Renal pelvis (tissue), 4 donors: Measurements from ENCODE around the gene CGB2. TPM values are rescaled to one million over a fixed set of nuclear protein-coding genes. Genes with fewer than 3 reads are reported as not detected.
A peak's percentile ranks its signal among the peaks of the same experiment; 100 is the strongest.
"Not testable (repeated sequence)": the region's sequence is repeated elsewhere in the genome, so short reads cannot be mapped to it uniquely, and the experiment has no call there.

Experiments
- DNase-seq: peaks from one replicate; pipeline ENCODE4 v3.0.0-alpha.2; 2013
- polyA plus RNA-seq, 3 donors: library from polyadenylated mRNA; unstranded; fragments of 120-200 nt; gene quantifications; one replicate each; pipeline ENCODE4 v1.2.1, GENCODE V29; 2013; ENCODE audit not compliant: insufficient read length in 3 of 3

The CGB2 gene
- polyA plus RNA-seq, 3 donors = not detected

- no peak for DNase-seq
Observed at GRCh38 chr19:49009828-49010227, 21.9 kb upstream of the CGB2 start.

GRCh38 chr19:49010453-49010852 is 21.2 kb upstream of the CGB2 start:
- no peak for DNase-seq

- DNase-seq = no peak
Observed at GRCh38 chr19:49011194-49011593, 20.5 kb upstream of the CGB2 start.

GRCh38 chr19:49014123-49014869 is 17.4 kb upstream of the CGB2 start:
- DNase-seq = no peak

- DNase-seq = no peak
Observed at GRCh38 chr19:49014870-49015255, 16.8 kb upstream of the CGB2 start.

GRCh38 chr19:49016067-49016839 is 15.4 kb upstream of the CGB2 start:
- no peak for DNase-seq

GRCh38 chr19:49017041-49017665 is 14.5 kb upstream of the CGB2 start, which contains the start of gene LHB:
LHB (minus strand) TSS chr19:49017091; CDS start chr19:49017081, 10 bp downstream.
- DNase-seq = no peak

- DNase-seq = peak; percentile 48
Observed at GRCh38 chr19:49017666-49018351, 13.9 kb upstream of the CGB2 start.

GRCh38 chr19:49018388-49019241 is 13.1 kb upstream of the CGB2 start:
- not testable (repeated sequence) for DNase-seq

- no peak for DNase-seq
Observed at GRCh38 chr19:49019242-49019932, 12.3 kb upstream of the CGB2 start.

- DNase-seq = no peak
Observed at GRCh38 chr19:49020342-49020741, 11.3 kb upstream of the CGB2 start.

GRCh38 chr19:49020931-49021895 is 10.5 kb upstream of the CGB2 start:
- no peak for DNase-seq

GRCh38 chr19:49022116-49022515 is 9.6 kb upstream of the CGB2 start:
- no peak for DNase-seq

- not testable (repeated sequence) for DNase-seq
Observed at GRCh38 chr19:49024233-49024632, 7.5 kb upstream of the CGB2 start, which contains the start of gene CGB3. CGB3 (minus strand) TSS chr19:49024333; CDS start chr19:49023971, 362 bp downstream.

- DNase-seq = not testable (repeated sequence)
Observed at GRCh38 chr19:49025088-49025487, 6.6 kb upstream of the CGB2 start.

- DNase-seq = not testable (repeated sequence)
Observed at GRCh38 chr19:49025599-49025998, 6.1 kb upstream of the CGB2 start.

- not testable (repeated sequence) for DNase-seq
Observed at GRCh38 chr19:49028686-49029085, 3.0 kb upstream of the CGB2 start.

- DNase-seq = not testable (repeated sequence)
Observed at GRCh38 chr19:49029749-49030148, 1.9 kb upstream of the CGB2 start.

GRCh38 chr19:49030323-49030722 is 1.4 kb upstream of the CGB2 start:
- DNase-seq = not testable (repeated sequence)
